GM12872 (cell line): Measurements from ENCODE around the gene NXPH1.

Source experiments
- TF ChIP-seq, protein P1 (sequence below): IDR thresholded peaks from 3 replicates; pipeline ENCODE4 v1.5.1; 2011; ENCODE audit warnings: low read depth, mild to moderate bottlenecking, low read length, moderate library complexity; ENCODE audit not compliant: insufficient read depth

The NXPH1 gene

DNA sequence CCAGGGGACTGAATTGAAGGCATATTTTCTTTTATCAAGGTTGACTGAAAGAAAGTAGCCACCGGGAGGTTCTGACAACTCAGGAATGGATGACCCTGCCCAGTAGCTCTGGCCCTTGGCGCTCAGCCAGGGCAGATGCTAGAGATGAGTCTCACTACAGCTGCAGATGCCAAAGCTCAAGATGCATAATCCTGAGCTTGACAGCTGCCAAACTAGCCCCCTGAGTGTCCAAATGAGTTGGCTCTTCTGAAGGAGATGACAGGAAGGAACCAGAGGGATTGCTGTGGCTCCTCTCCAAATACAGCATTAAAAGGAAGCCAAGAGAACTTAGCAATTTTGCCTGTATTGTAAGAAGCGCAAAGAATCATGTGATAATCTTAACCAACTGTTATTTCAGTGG, 78.4 kb downstream of the NXPH1 start:
- TF ChIP-seq, protein P1, sequence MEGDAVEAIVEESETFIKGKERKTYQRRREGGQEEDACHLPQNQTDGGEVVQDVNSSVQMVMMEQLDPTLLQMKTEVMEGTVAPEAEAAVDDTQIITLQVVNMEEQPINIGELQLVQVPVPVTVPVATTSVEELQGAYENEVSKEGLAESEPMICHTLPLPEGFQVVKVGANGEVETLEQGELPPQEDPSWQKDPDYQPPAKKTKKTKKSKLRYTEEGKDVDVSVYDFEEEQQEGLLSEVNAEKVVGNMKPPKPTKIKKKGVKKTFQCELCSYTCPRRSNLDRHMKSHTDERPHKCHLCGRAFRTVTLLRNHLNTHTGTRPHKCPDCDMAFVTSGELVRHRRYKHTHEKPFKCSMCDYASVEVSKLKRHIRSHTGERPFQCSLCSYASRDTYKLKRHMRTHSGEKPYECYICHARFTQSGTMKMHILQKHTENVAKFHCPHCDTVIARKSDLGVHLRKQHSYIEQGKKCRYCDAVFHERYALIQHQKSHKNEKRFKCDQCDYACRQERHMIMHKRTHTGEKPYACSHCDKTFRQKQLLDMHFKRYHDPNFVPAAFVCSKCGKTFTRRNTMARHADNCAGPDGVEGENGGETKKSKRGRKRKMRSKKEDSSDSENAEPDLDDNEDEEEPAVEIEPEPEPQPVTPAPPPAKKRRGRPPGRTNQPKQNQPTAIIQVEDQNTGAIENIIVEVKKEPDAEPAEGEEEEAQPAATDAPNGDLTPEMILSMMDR, result no peak

DNA sequence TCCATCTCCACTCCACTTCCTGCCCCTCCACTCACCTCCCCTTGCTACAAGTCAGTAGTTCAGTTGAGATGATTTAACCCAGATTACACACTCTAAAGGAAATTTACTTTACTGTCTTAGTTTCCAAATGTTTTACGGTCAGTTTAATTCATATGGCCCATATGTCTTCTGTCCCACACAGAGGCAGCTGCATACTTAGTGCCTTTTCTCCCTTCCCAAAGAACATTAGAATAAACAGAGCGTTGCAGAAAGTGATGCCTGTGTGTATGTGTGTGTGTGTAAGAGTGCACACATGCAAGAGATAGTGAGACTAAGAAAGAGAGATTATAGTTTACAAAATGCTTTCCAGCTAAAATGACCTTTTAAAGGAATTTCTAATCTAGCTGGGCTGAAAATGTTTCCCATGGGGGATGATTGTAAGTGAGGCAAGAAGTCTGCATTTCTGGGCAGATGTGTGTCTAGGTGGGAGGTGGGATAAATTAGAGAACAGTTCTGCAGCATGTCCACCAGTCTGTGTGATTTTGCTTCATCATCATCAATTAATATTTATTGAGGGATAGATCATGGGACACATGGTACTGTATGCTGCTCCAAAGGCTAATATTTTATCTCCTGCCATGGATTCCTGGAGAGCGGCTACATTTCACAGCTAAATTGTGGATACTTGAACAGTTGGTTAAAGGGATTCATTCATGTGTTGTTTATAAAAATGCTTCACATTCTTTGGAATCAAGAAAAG, 81.5 kb downstream of the NXPH1 start:
- TF ChIP-seq, protein P1, result no peak

DNA sequence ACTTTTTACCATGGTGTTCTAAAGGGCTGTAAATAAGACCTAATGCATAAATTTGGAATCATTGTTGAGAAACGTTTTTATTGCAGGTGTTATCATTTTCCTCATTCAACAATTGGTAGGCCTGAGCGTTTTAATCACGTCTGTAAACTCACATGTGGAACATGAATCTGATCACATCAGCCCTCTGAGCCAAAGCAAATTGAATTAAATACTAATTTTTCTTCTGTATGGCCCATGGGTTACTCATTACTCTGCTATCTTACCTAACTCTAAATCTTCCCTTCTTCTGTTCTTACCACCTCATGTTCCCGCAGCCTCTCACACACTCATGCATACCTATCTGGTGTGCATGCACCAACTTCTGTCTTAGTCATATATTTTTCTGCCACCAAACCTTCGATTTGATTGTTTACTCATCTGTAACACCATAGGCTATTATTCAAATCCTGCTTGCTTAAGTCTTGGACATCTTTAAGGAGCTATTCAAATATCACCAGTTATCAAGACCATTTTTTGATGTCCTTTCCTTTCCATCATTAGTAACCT, 82.3 kb downstream of the NXPH1 start:
- TF ChIP-seq, protein P1, result no peak

- TF ChIP-seq, protein P1, result no peak
These were observed 83.6 kb downstream of the NXPH1 start for GRCh38 chr7:8516976-8517375.

DNA sequence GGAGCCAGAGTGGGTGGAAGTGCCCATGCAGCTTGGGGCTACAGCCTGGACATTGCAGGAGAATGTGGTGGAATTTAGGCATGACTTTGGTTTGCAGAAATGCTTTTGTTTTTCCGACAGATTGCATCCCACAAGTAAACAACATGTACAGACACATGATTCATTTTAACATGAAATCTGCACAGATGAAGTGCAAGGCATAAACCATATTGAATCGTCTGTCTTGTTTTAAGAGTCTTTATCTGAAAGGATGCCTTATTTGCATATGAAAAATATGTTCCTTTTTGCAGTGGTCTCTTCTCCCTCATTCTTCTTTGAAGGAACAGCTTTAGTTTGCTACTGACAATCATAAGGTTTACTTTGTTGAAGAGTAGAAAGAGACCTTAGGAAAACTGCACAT, 94.9 kb downstream of the NXPH1 start:
- TF ChIP-seq, protein P1, result no peak

- TF ChIP-seq, protein P1, result no peak
These were observed 98.6 kb downstream of the NXPH1 start for GRCh38 chr7:8531991-8532515.

- TF ChIP-seq, protein P1, result no peak
These were observed 103.0 kb downstream of the NXPH1 start for GRCh38 chr7:8536431-8536830.
